HG03103 (cell line): ENCODE results near the gene GRHL1.

ENCODE experiments used
- ATAC-seq: cut with Tn5 transposase; IDR thresholded peaks from one replicate; pipeline ENCODE4 v1.9.1; 2021; ENCODE audit warnings: low read depth; ENCODE audit not compliant: unreplicated experiment

GRHL1 gene

GRCh38 chr2:9990736-9991135 lies 39.2 kb downstream of the GRHL1 start:
- ATAC-seq, result no peak

GRCh38 chr2:9991221-9991620 lies 39.7 kb downstream of the GRHL1 start:
- ATAC-seq, result no peak

GRCh38 chr2:9991829-9992273 lies 40.4 kb downstream of the GRHL1 start:
- no peak for ATAC-seq

- ATAC-seq, result no peak
Observed at GRCh38 chr2:9992427-9993187, 41.1 kb downstream of the GRHL1 start.

- ATAC-seq, result no peak
Observed at GRCh38 chr2:9993488-9994165, 42.1 kb downstream of the GRHL1 start.

GRCh38 chr2:9994462-9994861 lies 43.0 kb downstream of the GRHL1 start:
- ATAC-seq, result no peak

- no peak for ATAC-seq
Observed at GRCh38 chr2:9995059-9995458, 43.6 kb downstream of the GRHL1 start.

GRCh38 chr2:9996321-9996720 lies 44.8 kb downstream of the GRHL1 start:
- no peak for ATAC-seq

GRCh38 chr2:9997936-9998335 lies 46.4 kb downstream of the GRHL1 start:
- ATAC-seq, result no peak

GRCh38 chr2:9998916-9999654 lies 47.6 kb downstream of the GRHL1 start:
- no peak for ATAC-seq

- ATAC-seq, result no peak
Observed at GRCh38 chr2:9999693-10000092, 48.2 kb downstream of the GRHL1 start.

- ATAC-seq, result no peak
Observed at GRCh38 chr2:10000541-10000940, 49.0 kb downstream of the GRHL1 start.

GRCh38 chr2:10001586-10001985 lies 50.1 kb downstream of the GRHL1 start:
- no peak for ATAC-seq

- ATAC-seq, result no peak
Observed at GRCh38 chr2:10002109-10002508, 50.6 kb downstream of the GRHL1 start.

- ATAC-seq, result no peak
Observed at GRCh38 chr2:10002681-10003080, 51.2 kb downstream of the GRHL1 start.

GRCh38 chr2:10003206-10004125 lies 52.0 kb downstream of the GRHL1 start:
- ATAC-seq, result no peak

- no peak for ATAC-seq
Observed at GRCh38 chr2:10004401-10004800, 52.9 kb downstream of the GRHL1 start.

- ATAC-seq, result no peak
Observed at GRCh38 chr2:10004836-10005235, 53.3 kb downstream of the GRHL1 start.

GRCh38 chr2:10005461-10006235 lies 54.2 kb downstream of the GRHL1 start:
- ATAC-seq, result no peak
